HepG2 (cell line): ENCODE data around the gene TTYH1. TPM values are rescaled to one million over a fixed set of nuclear protein-coding genes. Genes with fewer than 3 reads are reported as not detected.

ENCODE experiments used
- DMTF1 ChIP-seq: sonication (generic); formaldehyde crosslinking; IDR thresholded peaks from 2 replicates; pipeline ENCODE4 v1.4.0; 2020; ENCODE audit warnings: mild to moderate bottlenecking, missing genetic modification reagents
- JUN ChIP-seq: sonication (generic); formaldehyde crosslinking; IDR thresholded peaks from 2 replicates; pipeline ENCODE4 v1.4.0; 2020; ENCODE audit warnings: mild to moderate bottlenecking, missing genetic modification reagents
- SSRP1 ChIP-seq: IDR thresholded peaks from 2 replicates; pipeline ENCODE4 v1.6.1; 2016; ENCODE audit warnings: control low read depth
- TAF1 ChIP-seq: sonication (generic); formaldehyde crosslinking; IDR thresholded peaks from 2 replicates; pipeline ENCODE4 v1.4.0; 2020; ENCODE audit warnings: missing genetic modification reagents
- TERF1 ChIP-seq: sonication (generic); formaldehyde crosslinking; IDR thresholded peaks from 2 replicates; pipeline ENCODE4 v1.8.0; 2022; ENCODE audit warnings: mild to moderate bottlenecking, missing genetic modification reagents, moderate library complexity
- THAP9 ChIP-seq: sonication (generic); formaldehyde crosslinking; IDR thresholded peaks from 2 replicates; pipeline ENCODE4; 2020; ENCODE audit warnings: missing genetic modification reagents, mild to moderate bottlenecking, borderline replicate concordance
- ZBTB38 ChIP-seq: sonication (generic); formaldehyde crosslinking; IDR thresholded peaks from 2 replicates; pipeline ENCODE4 v1.5.1; 2020; ENCODE audit warnings: mild to moderate bottlenecking, missing genetic modification reagents
- ZGPAT ChIP-seq: IDR thresholded peaks from 2 replicates; pipeline ENCODE4 v1.6.1; 2016; ENCODE audit warnings: mild to moderate bottlenecking
- ZNF318 ChIP-seq: sonication (generic); formaldehyde crosslinking; IDR thresholded peaks from 2 replicates; pipeline ENCODE4 v1.4.0; 2020; ENCODE audit warnings: mild to moderate bottlenecking, missing genetic modification reagents
- ZNF343 ChIP-seq: sonication (generic); formaldehyde crosslinking; IDR thresholded peaks from 2 replicates; pipeline ENCODE4 v1.4.0; 2020; ENCODE audit warnings: mild to moderate bottlenecking, missing genetic modification reagents
- ZNF878 ChIP-seq: sonication (generic); formaldehyde crosslinking; IDR thresholded peaks from 2 replicates; pipeline ENCODE4 v1.8.1; 2023; ENCODE audit warnings: mild to moderate bottlenecking, missing genetic modification reagents, moderate library complexity
- polyA plus RNA-seq, 8 experiments: library from polyadenylated mRNA; depleted of rRNA in 3 of 8; stranded (reverse) in 7 of 8; unstranded in 1 of 8; fragments of >200 nt; fragmentation: Illumina TruSeq in 4 of 8; extraction: Trizol in 4 of 8; gene quantifications; 2 replicates each; pipeline versions ENCODE4 v1.2.1 to v1.2.3, GENCODE V29; 2011 to 2016; ENCODE audit warnings: low read depth in 4 of 8, missing spikeins in 1 of 8, mixed read lengths in 1 of 8; ENCODE audit not compliant: insufficient read depth in 1 of 8
- total RNA-seq, 5 experiments: library from RNA; depleted of rRNA; stranded (reverse); fragments of >200 nt; fragmentation: Illumina TruSeq; extraction: Trizol; gene quantifications; 2 replicates each; pipeline ENCODE4 v1.2.3, GENCODE V29; 2016; ENCODE audit warnings: low read depth in 1 of 5

The TTYH1 gene
- total and polyA plus RNA-seq, 2 of the 13 experiments (the other 11 are each of a cell fraction or from before 2014, with no cell fraction given), result 6.9 to 19.9 TPM

GRCh38 chr19:54462655-54463530 is 47.6 kb downstream of the TTYH1 start (continued):
- TF ChIP-seq SSRP1 (no peak), TAF1 (CRISPR knock-in tag) (peak; percentile 36; the same call in 1 of the 2 replicates), TERF1 (no peak), ZNF878 (CRISPR knock-in tag) (no peak), ZGPAT (CRISPR knock-in tag) (peak; percentile 55; the same call in 1 of the 2 replicates), DMTF1 (no peak), ZNF318 (CRISPR knock-in tag) (peak; percentile 81; the same call in 1 of the 2 replicates), ZNF343 (no peak), JUN (no peak), ZBTB38 (peak; percentile 51), THAP9 (CRISPR knock-in tag) (peak; percentile 52; the same call in 1 of the 2 replicates)
